ENCODE results near the gene CD9.
"Not testable (repeated sequence)": the region's sequence is repeated elsewhere in the genome, so short reads cannot be mapped to it uniquely, and the experiment has no call there.

The CD9 gene

GRCh38 chr12:6200256-6201212 lies at the start of gene CD9:
TSS of gene CD9 (plus strand) at chr12:6200400. CDS start at chr12:6200500, 100 bp downstream.
- no peak for DNase-seq (ENCODE audit: low spot score)

GRCh38 chr12:6154730-6155459 lies 45.3 kb upstream of the CD9 start:
- DNase-seq (ENCODE audit: low spot score), result no peak

- no peak for DNase-seq (ENCODE audit: low spot score)
Measured at GRCh38 chr12:6157482-6157881, 42.7 kb upstream of the CD9 start.

GRCh38 chr12:6158255-6158654 lies 41.9 kb upstream of the CD9 start:
- DNase-seq (ENCODE audit: low spot score), result no peak

- no peak for DNase-seq (ENCODE audit: low spot score)
Measured at GRCh38 chr12:6158749-6159148, 41.5 kb upstream of the CD9 start.

- not testable (repeated sequence) for DNase-seq (ENCODE audit: low spot score)
Measured at GRCh38 chr12:6159166-6160011, 40.8 kb upstream of the CD9 start.

GRCh38 chr12:6160049-6160649 lies 40.1 kb upstream of the CD9 start:
- DNase-seq (ENCODE audit: low spot score), result not testable (repeated sequence)

- DNase-seq (ENCODE audit: low spot score), result no peak
Measured at GRCh38 chr12:6161124-6161882, 38.9 kb upstream of the CD9 start.

GRCh38 chr12:6163416-6164060 lies 36.7 kb upstream of the CD9 start:
- DNase-seq (ENCODE audit: low spot score), result no peak

GRCh38 chr12:6165395-6165794 lies 34.8 kb upstream of the CD9 start:
- no peak for DNase-seq (ENCODE audit: low spot score)

- no peak for DNase-seq (ENCODE audit: low spot score)
Measured at GRCh38 chr12:6166808-6167207, 33.4 kb upstream of the CD9 start.

- peak; percentile 81 for DNase-seq (ENCODE audit: low spot score)
Measured at GRCh38 chr12:6167327-6168280, 32.6 kb upstream of the CD9 start.

GRCh38 chr12:6171409-6172015 lies 28.7 kb upstream of the CD9 start:
- no peak for DNase-seq (ENCODE audit: low spot score)

- no peak for DNase-seq (ENCODE audit: low spot score)
Measured at GRCh38 chr12:6172086-6172485, 28.1 kb upstream of the CD9 start.

GRCh38 chr12:6172862-6173261 lies 27.3 kb upstream of the CD9 start:
- no peak for DNase-seq (ENCODE audit: low spot score)

- DNase-seq (ENCODE audit: low spot score), result no peak
Measured at GRCh38 chr12:6177642-6178358, 22.4 kb upstream of the CD9 start.

GRCh38 chr12:6178981-6179761 lies 21.0 kb upstream of the CD9 start:
- DNase-seq (ENCODE audit: low spot score), result no peak

Data from pons (tissue), 1 donor.